Measurements from ENCODE around the gene SGIP1.
A peak's percentile ranks its signal among the peaks of the same experiment; 100 is the strongest.

The SGIP1 gene

DNA sequence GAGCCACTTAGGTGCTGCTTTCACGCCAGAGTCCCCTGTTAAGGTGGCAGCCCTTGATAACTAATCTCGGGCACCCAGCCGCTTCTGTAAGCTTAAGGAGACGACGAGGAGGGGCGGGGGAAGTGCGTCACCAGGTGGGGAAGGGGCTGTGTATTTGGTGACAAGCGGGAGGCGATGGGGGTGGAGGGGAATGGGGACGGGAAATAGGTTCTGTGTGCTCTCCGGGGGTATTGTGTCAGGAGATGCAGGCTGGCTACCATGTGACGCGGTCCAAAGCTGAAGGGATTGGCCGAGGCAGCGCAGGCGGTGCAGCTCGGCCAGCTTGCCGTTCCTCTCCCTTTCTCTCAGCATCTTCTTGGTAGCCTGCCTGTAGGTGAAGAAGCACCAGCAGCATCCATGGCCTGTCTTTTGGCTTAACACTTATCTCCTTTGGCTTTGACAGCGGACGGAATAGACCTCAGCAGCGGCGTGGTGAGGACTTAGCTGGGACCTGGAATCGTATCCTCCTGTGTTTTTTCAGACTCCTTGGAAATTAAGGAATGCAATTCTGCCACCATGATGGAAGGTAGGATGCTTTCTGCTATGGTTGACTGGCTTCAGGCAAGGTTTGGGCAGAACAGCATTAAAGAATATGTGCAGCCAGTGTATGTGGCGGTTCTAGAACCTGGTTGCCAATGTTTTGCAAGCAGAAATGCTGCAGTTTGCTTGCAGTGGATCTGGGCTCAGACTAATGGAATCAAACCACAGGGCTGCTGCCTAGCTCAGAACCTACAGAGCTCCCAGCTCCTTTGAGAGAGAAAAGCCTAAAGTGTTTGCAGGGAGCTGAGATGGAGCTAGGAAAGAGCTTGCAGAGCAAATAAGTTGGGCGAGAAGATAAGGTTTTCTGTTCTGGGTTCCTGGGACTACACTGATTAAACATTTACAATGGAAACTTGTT is at the start of gene SGIP1:
SGIP1 (plus strand) TSS at position 350 of the 937 bp plus-strand sequence; CDS start at position 556, 206 bp downstream.
- DNase-seq (ENCODE audit: low read depth in 2 of 2): no peak

DNA sequence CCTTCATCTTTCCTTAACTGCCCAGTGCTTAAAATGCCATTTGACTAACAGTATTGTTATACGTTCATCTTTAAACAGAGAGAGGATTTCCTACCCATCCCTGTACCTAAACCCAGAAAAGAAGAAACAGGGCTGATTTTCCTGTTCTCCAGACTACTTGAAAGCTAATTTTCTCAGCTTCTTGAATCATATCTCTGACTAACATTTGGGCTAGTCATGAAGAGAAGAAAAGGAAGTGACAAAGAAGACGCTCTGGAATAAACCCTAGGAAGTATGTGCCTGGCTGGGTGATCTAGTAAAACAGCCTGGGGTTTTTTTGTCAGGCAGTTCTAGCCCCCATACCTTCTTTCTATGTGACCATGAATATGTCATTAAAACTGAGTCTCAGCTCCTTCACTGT is 44.8 kb upstream of the SGIP1 start:
- no peak for DNase-seq (ENCODE audit: low read depth in 2 of 2)

- DNase-seq (ENCODE audit: low read depth in 2 of 2): no peak
Observed at GRCh38 chr1:66489972-66490601, 43.9 kb upstream of the SGIP1 start.

GRCh38 chr1:66490816-66491215 is 43.1 kb upstream of the SGIP1 start:
- no peak for DNase-seq (ENCODE audit: low read depth in 2 of 2)

DNA sequence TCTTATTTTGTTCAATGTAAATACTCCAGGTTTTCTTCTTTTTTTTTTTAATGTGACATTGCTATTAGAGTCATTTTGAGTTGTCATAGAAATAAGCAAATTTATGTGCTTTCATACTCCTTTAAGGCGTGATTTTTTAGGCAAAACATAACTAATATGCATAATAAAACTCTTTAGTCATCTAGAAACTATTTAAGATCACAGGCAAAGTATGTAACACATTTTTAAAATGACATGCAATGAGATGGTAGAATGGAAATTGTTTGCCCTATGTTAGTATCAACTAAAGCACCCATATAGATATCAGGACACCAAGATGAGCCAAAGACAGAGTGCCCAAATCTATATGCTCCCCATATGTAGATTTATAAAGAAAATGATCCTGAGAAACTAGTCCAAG is 41.5 kb upstream of the SGIP1 start:
- no peak for DNase-seq (ENCODE audit: low read depth in 2 of 2)

DNA sequence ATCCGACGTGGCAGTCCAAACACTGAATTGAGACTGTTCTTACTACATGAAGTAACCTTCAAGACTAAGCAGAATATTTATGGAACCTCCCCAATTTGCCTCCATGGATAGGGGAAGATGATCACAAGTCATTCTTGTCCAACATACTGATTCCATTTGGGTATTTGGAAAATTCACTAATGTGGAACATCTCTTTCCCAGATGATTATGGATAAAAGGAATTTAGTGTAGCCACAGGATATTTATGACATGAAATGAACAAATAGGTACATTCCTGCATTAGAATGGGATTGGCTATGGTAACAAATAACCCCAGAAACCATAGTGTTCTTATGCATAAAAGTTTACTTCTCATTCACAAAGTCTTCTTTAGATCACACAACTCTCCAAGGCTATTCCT is 40.2 kb upstream of the SGIP1 start:
- DNase-seq (ENCODE audit: low read depth in 2 of 2): no peak

DNA sequence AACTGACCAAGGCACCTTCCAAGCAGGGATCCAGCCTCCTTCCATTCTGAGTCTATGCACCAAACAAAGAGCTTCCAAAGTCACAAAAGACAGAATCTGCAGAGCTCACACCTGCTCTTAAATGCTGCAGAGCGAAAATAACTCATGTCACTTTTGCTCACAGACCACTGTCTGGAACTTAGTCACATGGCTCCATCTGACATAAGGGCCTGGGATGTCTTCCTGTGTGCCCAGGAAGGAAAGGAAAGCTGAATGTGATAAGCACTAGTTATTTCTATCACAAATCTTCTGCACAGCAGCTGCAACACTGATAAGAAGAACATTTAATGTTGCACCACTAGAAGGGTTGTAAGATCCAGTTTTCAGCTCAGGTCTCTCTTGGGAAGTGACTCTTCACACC is 39.5 kb upstream of the SGIP1 start:
- DNase-seq (ENCODE audit: low read depth in 2 of 2): no peak

- no peak for DNase-seq (ENCODE audit: low read depth in 2 of 2)
Observed at GRCh38 chr1:66495495-66495894, 38.5 kb upstream of the SGIP1 start.

DNA sequence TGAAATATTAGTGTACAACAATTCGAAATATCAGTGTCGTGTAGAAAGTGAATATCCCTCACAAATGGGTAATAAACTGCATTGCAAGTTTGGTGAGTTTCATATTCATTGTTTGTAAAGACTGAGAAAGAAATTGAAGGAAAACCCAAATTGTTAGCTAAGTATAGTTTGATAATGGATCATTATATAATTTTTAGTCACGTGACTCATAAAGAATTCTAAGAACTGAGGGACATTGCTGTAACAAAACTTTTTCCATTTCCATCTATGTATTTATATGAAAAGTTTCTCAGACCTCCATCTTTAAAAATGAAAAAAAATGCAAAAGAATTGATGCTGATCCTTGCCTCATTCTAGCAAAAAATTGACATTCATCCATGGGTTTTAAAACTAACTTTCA is 36.0 kb upstream of the SGIP1 start:
- DNase-seq (ENCODE audit: low read depth in 2 of 2): no peak

- no peak for DNase-seq (ENCODE audit: low read depth in 2 of 2)
Observed at GRCh38 chr1:66500301-66500700, 33.7 kb upstream of the SGIP1 start.

DNA sequence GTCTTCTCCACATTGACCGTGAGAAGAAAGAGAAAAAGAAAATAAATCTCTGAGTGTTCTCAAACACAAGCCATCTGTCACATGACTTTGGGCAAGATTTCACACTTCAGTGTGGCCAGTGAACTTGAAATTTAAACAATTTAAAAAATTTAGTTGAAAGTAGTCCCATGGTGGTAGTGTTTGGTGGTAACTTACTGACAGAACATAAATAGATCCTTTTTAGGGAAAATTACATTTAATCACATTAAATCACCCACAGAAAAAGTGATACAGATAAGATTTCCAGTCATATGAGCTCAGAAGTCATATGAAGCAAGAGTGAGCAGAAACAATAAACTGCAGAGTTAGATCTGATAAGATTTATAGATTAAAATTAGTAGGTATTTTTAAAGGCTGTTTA is 31.9 kb upstream of the SGIP1 start:
- DNase-seq (ENCODE audit: low read depth in 2 of 2): no peak

DNA sequence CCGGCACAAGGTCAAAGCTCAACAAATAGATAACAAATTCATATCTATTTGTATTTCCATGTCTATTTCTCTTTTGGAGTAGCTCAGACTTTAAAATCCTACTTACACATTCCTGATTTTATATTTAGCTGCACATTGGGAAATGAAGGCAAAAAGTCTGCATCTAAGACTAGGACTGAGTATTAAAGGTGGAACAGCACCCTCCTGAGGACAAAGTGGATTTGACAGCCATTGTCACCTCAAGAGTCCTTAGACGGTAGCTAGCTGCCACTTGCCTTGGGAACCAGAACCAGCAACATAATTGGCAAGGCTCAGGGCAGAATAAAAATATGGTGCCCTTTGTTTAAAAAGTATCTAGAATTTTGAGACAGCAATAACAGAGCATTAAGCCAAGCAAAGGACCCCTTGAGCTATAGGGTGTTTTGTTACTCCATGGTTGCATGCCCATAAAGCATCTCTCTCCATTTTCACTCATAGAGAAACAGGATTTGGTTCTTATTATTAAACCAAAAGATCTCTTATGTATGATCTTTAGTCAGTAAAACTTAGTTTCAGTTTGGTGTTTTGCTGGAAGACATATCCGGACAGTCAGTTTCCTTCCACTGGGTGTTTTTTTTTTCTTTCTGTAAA is 30.0 kb upstream of the SGIP1 start:
- DNase-seq (ENCODE audit: low read depth in 2 of 2): peak in 1 of 2 donors; percentile 3

- no peak for DNase-seq (ENCODE audit: low read depth in 2 of 2)
Observed at GRCh38 chr1:66505671-66506392, 28.1 kb upstream of the SGIP1 start.

DNA sequence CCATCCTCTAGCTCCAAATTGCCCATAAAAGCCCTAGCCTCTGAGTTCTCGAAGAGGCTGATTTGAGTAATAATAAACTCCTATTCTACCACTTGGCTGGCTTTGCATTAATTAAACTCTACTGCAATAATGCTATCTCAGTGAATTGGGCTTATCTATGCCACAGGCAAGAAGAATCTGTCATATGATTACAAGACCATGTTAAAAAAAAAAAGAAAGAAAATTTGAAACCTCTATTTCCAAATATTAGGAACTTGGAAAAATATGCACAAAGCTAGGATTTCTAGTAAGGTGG is 27.6 kb upstream of the SGIP1 start:
- DNase-seq (ENCODE audit: low read depth in 2 of 2): no peak

GRCh38 chr1:66506991-66507390 is 27.0 kb upstream of the SGIP1 start:
- DNase-seq (ENCODE audit: low read depth in 2 of 2): no peak

DNA sequence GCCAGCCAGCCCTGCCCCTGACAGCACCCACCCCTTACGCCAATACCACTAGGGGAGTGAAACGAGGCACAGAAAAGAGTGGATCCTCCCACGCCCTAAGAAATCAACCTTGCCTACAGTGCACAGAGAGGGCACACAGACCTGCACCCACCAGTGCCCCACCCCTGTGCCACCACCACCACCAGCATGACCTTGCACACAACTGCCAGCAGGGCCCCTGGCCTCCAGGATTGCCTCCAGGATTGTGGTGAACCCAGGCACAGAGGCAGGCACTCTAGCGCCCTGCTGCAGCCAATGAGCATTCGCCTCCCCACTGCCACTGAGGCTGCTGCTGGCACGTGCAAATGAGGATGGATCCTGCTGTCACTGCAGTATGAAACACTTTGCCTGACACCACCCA is 23.5 kb upstream of the SGIP1 start:
- no peak for DNase-seq (ENCODE audit: low read depth in 2 of 2)

DNA sequence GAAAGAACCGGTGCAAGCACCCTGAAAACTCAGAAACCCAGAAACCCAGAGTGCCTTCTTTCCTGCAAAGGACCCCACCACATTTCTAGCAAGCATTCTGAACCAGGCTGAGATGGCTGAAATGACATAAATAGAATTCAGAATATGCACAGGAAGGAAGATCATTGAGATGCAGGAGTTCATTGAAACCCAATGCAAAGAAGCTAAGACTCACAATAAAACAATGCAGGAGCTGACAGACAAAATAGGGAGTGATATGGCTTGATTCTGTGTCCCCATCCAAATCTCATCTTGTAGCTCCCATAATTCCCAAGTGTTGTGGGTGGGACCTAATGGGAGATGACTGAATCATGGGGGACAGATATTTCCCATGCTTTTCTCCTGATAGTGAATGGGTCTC is 22.8 kb upstream of the SGIP1 start:
- DNase-seq (ENCODE audit: low read depth in 2 of 2): no peak

GRCh38 chr1:66517959-66518358 is 16.0 kb upstream of the SGIP1 start:
- no peak for DNase-seq (ENCODE audit: low read depth in 2 of 2)

GRCh38 chr1:66518654-66519053 is 15.3 kb upstream of the SGIP1 start:
- no peak for DNase-seq (ENCODE audit: low read depth in 2 of 2)

GRCh38 chr1:66519992-66520391 is 14.0 kb upstream of the SGIP1 start:
- no peak for DNase-seq (ENCODE audit: low read depth in 2 of 2)

GRCh38 chr1:66520655-66521054 is 13.3 kb upstream of the SGIP1 start:
- no peak for DNase-seq (ENCODE audit: low read depth in 2 of 2)

- DNase-seq (ENCODE audit: low read depth in 2 of 2): no peak
Observed at GRCh38 chr1:66521721-66522365, 12.1 kb upstream of the SGIP1 start.

Data from stimulated activated CD8-positive, alpha-beta memory T cell treated with anti-CD3 and anti-CD28 coated beads, Interleukin-2, amount 100 ng/mL, for 48 hours (primary cell).